Muscle of leg (tissue), 11 donors: ENCODE data around the gene TNFRSF25. TPM values are rescaled to one million over a fixed set of nuclear protein-coding genes. Genes with fewer than 3 reads are reported as not detected.
A peak's percentile ranks its signal among the peaks of the same experiment; 100 is the strongest.

Experiments
- DNase-seq: peaks from one replicate; pipeline ENCODE4 v3.0.0; 2013
- H3K27ac ChIP-seq: one replicate; pipeline ENCODE4 v1.5.1; 2013; ENCODE audit warnings: mild to moderate bottlenecking, low read length, control low read depth
- H3K27me3 ChIP-seq: one replicate; pipeline ENCODE4 v1.6.1; 2013; ENCODE audit warnings: low read length; ENCODE audit not compliant: control insufficient read depth, insufficient read depth
- H3K36me3 ChIP-seq: one replicate; pipeline ENCODE4 v1.6.1; 2013; ENCODE audit warnings: low read length; ENCODE audit not compliant: control insufficient read depth, insufficient read depth
- H3K4me1 ChIP-seq: one replicate; pipeline ENCODE4 v1.6.1; 2013; ENCODE audit warnings: low read length; ENCODE audit not compliant: control insufficient read depth, insufficient read depth
- H3K4me3 ChIP-seq: one replicate; pipeline ENCODE4 v1.5.1; 2013; ENCODE audit warnings: low read length, control low read depth
- H3K9me3 ChIP-seq: replicated peaks from 2 replicates; pipeline ENCODE4 v1.6.1; 2013; ENCODE audit warnings: low read depth, low read length; ENCODE audit not compliant: control insufficient read depth
- WGBS: methylation state at CpG from one replicate; pipeline ENCODE4 v1.1.5; 2013; ENCODE audit warnings: missing lambda C conversion rate; ENCODE audit not compliant: insufficient coverage; 5-methylcytosine and 5-hydroxymethylcytosine counted together
- polyA plus RNA-seq, 8 donors: library from polyadenylated mRNA; unstranded; fragments of 120-200 nt; gene quantifications; one replicate each; pipeline versions ENCODE4 v1.2.1 to v1.2.3, GENCODE V29; 2013; ENCODE audit warnings: inconsistent platforms in 1 of 8, low replicate concordance in 1 of 8; ENCODE audit not compliant: insufficient read length in 8 of 8, insufficient read depth in 1 of 8
- total RNA-seq: library from RNA; stranded (reverse); fragments of 120-200 nt; gene quantifications from one replicate; pipeline ENCODE4 v1.2.4, GENCODE V29; 2013

The TNFRSF25 gene
- total and polyA plus RNA-seq, 9 donors = 5.3 to 18.3 (median 11.0) TPM

- peaks cover 2% of the 10 kb centered on the region for H3K27me3 ChIP-seq
- no peaks in the 10 kb centered on the region for H3K9me3 ChIP-seq
- H3K4me1 ChIP-seq = peaks cover 87% of the 10 kb centered on the region
- peak overlapping the region; percentile 76 for H3K27ac ChIP-seq
- H3K4me3 ChIP-seq = no peak overlapping the region
- no peaks in the 10 kb centered on the region for H3K36me3 ChIP-seq
- peak; percentile 91 for DNase-seq
- 58% methylated on average over 25 of the region's 31 CpGs for WGBS
Observed at GRCh38 chr1:6502000-6502891, 36.3 kb upstream of the TNFRSF25 start.

- H3K36me3 ChIP-seq = no peaks in the 10 kb centered on the region
- peaks cover 8% of the 10 kb centered on the region for H3K27me3 ChIP-seq
- no peaks in the 10 kb centered on the region for H3K9me3 ChIP-seq
- peaks cover 85% of the 10 kb centered on the region for H3K4me1 ChIP-seq
- 80% methylated on average over 8 of the region's 10 CpGs for WGBS
- H3K27ac ChIP-seq = peak overlapping the region; percentile 39
- no peak overlapping the region for H3K4me3 ChIP-seq
- DNase-seq = no peak
Observed at GRCh38 chr1:6501279-6501813, 35.4 kb upstream of the TNFRSF25 start.

GRCh38 chr1:6500544-6501278 is 34.7 kb upstream of the TNFRSF25 start:
- Histone ChIP-seq H3K9me3 (no peaks in the 10 kb centered on the region), H3K4me3 (no peak overlapping the region), H3K4me1 (peaks cover 86% of the 10 kb centered on the region), H3K27me3 (peaks cover 11% of the 10 kb centered on the region), H3K36me3 (no peaks in the 10 kb centered on the region), H3K27ac (peak overlapping the region; percentile 3)
- WGBS = 61% methylated on average over 21 of the region's 27 CpGs
- DNase-seq = no peak

- H3K27ac ChIP-seq = peak overlapping the region; percentile 67
- peaks cover 83% of the 10 kb centered on the region for H3K4me1 ChIP-seq
- H3K9me3 ChIP-seq = no peaks in the 10 kb centered on the region
- WGBS = 91% methylated on average over 1 of the region's 4 CpGs
- H3K4me3 ChIP-seq = no peak overlapping the region
- no peaks in the 10 kb centered on the region for H3K36me3 ChIP-seq
- no peak for DNase-seq
- H3K27me3 ChIP-seq = peaks cover 11% of the 10 kb centered on the region
Observed at GRCh38 chr1:6499296-6499695, 33.3 kb upstream of the TNFRSF25 start.

- peaks cover 11% of the 10 kb centered on the region for H3K27me3 ChIP-seq
- H3K4me1 ChIP-seq = peaks cover 79% of the 10 kb centered on the region
- H3K36me3 ChIP-seq = no peaks in the 10 kb centered on the region
- DNase-seq = peak; percentile 64
- no peak overlapping the region for H3K4me3 ChIP-seq
- 43% methylated on average over 7 of the region's 13 CpGs for WGBS
- no peaks in the 10 kb centered on the region for H3K9me3 ChIP-seq
- H3K27ac ChIP-seq = peak overlapping the region; percentile 67
Observed at GRCh38 chr1:6498576-6499111, 32.7 kb upstream of the TNFRSF25 start.

- Histone ChIP-seq H3K27ac (peak overlapping the region; percentile 67), H3K4me1 (peaks cover 77% of the 10 kb centered on the region), H3K36me3 (no peaks in the 10 kb centered on the region), H3K4me3 (peak overlapping the region; percentile 60), H3K9me3 (no peaks in the 10 kb centered on the region), H3K27me3 (peaks cover 11% of the 10 kb centered on the region)
- WGBS = 62% methylated on average over 9 of the region's 20 CpGs
- DNase-seq = no peak
Observed at GRCh38 chr1:6497867-6498575, 32.0 kb upstream of the TNFRSF25 start.

GRCh38 chr1:6497215-6497866 is 31.4 kb upstream of the TNFRSF25 start:
- Histone ChIP-seq H3K36me3 (no peaks in the 10 kb centered on the region), H3K27me3 (peaks cover 11% of the 10 kb centered on the region), H3K4me3 (peak overlapping the region; percentile 60), H3K27ac (no peak overlapping the region), H3K9me3 (no peaks in the 10 kb centered on the region), H3K4me1 (peaks cover 70% of the 10 kb centered on the region)
- WGBS = 0% methylated on average over 61 of the region's 74 CpGs
- DNase-seq = peak; percentile 62

- Histone ChIP-seq H3K4me3 (peak overlapping the region; percentile 44), H3K4me1 (peaks cover 69% of the 10 kb centered on the region), H3K9me3 (no peaks in the 10 kb centered on the region), H3K27me3 (peaks cover 11% of the 10 kb centered on the region), H3K27ac (no peak overlapping the region), H3K36me3 (no peaks in the 10 kb centered on the region)
- no peak for DNase-seq
- 0% methylated on average over 14 of the region's 21 CpGs for WGBS
Observed at GRCh38 chr1:6496890-6497214, 30.9 kb upstream of the TNFRSF25 start.

GRCh38 chr1:6496365-6496721 is 30.4 kb upstream of the TNFRSF25 start:
- H3K4me3 ChIP-seq = peak overlapping the region; percentile 44
- no peaks in the 10 kb centered on the region for H3K36me3 ChIP-seq
- H3K27ac ChIP-seq = no peak overlapping the region
- WGBS = 10% methylated on average over 2 of the region's 13 CpGs
- DNase-seq = no peak
- no peaks in the 10 kb centered on the region for H3K9me3 ChIP-seq
- H3K4me1 ChIP-seq = peaks cover 68% of the 10 kb centered on the region
- peaks cover 14% of the 10 kb centered on the region for H3K27me3 ChIP-seq
